ENCODE results near the gene UMPS.
A peak's percentile ranks its signal among the peaks of the same experiment; 100 is the strongest.

Gene UMPS

DNA sequence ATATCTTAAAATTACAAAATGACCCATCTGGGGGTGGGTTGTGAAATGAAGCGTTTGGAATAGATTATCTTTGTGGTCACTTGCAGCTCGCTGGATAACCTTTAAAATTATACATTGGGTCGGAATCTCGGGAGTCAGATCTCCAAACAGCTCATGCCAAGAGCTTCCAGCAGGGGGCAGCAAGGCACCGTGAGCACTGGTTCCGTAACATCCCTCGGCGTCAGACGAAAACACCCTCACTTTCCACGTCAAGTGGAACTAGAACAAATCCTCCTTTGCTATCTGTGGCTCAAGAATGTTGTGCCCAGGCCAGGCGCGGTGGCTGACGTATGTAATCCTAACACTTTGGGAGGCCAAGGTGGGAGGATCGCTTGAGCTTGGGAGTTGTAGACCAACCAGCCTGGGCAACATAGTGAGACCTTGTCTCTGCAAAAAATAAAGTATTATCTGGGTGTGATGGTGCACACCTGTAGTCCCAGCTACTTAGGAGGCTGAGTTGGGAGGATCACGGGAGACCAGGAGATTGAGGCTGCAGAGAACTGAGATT lies 31.1 kb downstream of the UMPS start:
- Histone ChIP-seq H3K4me3 (ENCODE audit: insufficient read depth, low read length, poor library complexity, severe bottlenecking) (no peak overlapping the region), H3K9me2 (replicated peaks; ENCODE audit: insufficient read depth, low read length) (no peaks in the 10 kb centered on the region), H3K4me2 (ENCODE audit: low read depth, low read length, poor library complexity, severe bottlenecking) (peak overlapping the region; percentile 45), H3K27me3 (ENCODE audit: low read length) (no peaks in the 10 kb centered on the region), H3K36me3 (ENCODE audit: low read length) (no peaks in the 10 kb centered on the region), H3K27ac (ENCODE audit: low read depth, low read length) (no peak overlapping the region), H4K20me1 (ENCODE audit: low read depth, low read length) (no peaks in the 10 kb centered on the region), H3K9ac (ENCODE audit: low read length) (0 out of 2 replicates have a peak overlapping the region, but pooled peaks have one; percentile 11), H3F3A (ENCODE audit: insufficient read depth) (no peaks in the 10 kb centered on the region), H3K79me2 (ENCODE audit: insufficient read depth, low read length) (no peaks in the 10 kb centered on the region), H3K9me3 (ENCODE audit: insufficient read depth, low read length) (no peaks in the 10 kb centered on the region), H2AFZ (ENCODE audit: low read depth, low read length, severe bottlenecking) (peak overlapping the region; percentile 64)
- TF ChIP-seq, protein P1, sequence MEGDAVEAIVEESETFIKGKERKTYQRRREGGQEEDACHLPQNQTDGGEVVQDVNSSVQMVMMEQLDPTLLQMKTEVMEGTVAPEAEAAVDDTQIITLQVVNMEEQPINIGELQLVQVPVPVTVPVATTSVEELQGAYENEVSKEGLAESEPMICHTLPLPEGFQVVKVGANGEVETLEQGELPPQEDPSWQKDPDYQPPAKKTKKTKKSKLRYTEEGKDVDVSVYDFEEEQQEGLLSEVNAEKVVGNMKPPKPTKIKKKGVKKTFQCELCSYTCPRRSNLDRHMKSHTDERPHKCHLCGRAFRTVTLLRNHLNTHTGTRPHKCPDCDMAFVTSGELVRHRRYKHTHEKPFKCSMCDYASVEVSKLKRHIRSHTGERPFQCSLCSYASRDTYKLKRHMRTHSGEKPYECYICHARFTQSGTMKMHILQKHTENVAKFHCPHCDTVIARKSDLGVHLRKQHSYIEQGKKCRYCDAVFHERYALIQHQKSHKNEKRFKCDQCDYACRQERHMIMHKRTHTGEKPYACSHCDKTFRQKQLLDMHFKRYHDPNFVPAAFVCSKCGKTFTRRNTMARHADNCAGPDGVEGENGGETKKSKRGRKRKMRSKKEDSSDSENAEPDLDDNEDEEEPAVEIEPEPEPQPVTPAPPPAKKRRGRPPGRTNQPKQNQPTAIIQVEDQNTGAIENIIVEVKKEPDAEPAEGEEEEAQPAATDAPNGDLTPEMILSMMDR (IDR thresholded peaks at IDR 0.05; ENCODE audit: insufficient read depth, low read length, poor library complexity, severe bottlenecking): peak; percentile 79
- TF ChIP-seq EZH2phosphoT487 (conservative IDR thresholded peaks at IDR 0.05; ENCODE audit: low read length): no peak

DNA sequence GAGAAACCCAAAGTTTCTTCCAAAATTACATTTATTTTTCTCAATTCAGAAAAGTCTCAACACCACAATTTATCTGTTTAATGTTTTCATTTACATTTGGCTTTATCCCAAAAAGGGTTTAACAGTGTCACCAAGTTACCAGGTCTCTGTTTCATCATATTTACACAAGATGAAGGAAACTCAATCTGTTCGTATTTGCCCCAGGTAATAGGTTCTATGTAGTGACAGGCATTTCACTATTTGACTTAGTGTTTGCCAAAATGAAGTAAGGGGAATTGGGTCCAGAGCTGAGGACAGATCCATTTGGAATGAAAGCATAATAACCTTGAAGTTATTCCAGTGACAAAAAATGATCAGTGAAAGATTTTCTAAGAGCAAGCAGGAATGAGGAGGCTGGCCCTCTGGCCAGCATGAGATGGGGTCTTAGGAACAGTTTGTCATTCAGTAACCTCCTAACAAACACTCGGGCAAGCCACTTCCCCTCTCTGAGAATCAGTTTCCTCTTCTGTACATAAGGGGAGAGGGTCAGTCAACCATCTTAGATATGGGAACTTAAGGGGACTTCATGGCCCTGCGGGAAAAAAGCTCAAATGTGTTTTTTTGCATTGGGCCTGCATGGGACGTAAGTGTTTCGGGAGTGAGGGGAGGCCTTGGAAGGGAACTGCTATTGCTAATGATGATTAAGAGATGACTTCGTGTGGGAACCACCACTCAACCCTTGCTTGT lies 31.8 kb downstream of the UMPS start:
- no peaks in the 10 kb centered on the region for H3K79me2 ChIP-seq (ENCODE audit: insufficient read depth, low read length)
- H3K4me2 ChIP-seq (ENCODE audit: low read depth, low read length, poor library complexity, severe bottlenecking): no peak overlapping the region
- no peaks in the 10 kb centered on the region for H3K9me2 ChIP-seq (replicated peaks; ENCODE audit: insufficient read depth, low read length)
- no peak overlapping the region for H3K4me3 ChIP-seq (ENCODE audit: insufficient read depth, low read length, poor library complexity, severe bottlenecking)
- TF ChIP-seq EZH2phosphoT487 (conservative IDR thresholded peaks at IDR 0.05; ENCODE audit: low read length): no peak
- TF ChIP-seq, protein P1 (IDR thresholded peaks at IDR 0.05; ENCODE audit: insufficient read depth, low read length, poor library complexity, severe bottlenecking): no peak
- no peak overlapping the region for H3K27ac ChIP-seq (ENCODE audit: low read depth, low read length)
- H2AFZ ChIP-seq (ENCODE audit: low read depth, low read length, severe bottlenecking): peak overlapping the region; percentile 64
- no peaks in the 10 kb centered on the region for H3K9me3 ChIP-seq (ENCODE audit: insufficient read depth, low read length)
- no peaks in the 10 kb centered on the region for H3F3A ChIP-seq (ENCODE audit: insufficient read depth)
- no peaks in the 10 kb centered on the region for H3K27me3 ChIP-seq (ENCODE audit: low read length)
- H3K9ac ChIP-seq (ENCODE audit: low read length): no peak overlapping the region
- no peaks in the 10 kb centered on the region for H4K20me1 ChIP-seq (ENCODE audit: low read depth, low read length)
- no peaks in the 10 kb centered on the region for H3K36me3 ChIP-seq (ENCODE audit: low read length)

DNA sequence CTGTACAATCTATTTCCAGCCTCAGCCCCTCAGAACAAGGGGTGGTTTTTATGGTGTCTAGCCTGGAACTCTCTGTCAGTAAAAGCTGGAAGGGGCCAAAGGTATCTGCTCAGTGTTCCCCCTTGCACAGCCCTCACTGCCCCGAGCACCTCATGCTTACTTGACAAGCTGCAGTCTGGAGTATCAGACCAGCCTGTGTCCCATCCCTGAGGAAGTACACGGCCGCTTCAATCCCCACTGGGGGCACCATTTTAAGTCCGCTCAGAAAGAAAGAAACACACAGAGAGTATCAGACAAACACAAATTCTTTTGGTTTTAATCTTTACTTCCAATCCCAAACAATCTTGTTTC lies 32.4 kb downstream of the UMPS start:
- Histone ChIP-seq H4K20me1 (ENCODE audit: low read depth, low read length) (no peaks in the 10 kb centered on the region), H3K36me3 (ENCODE audit: low read length) (no peaks in the 10 kb centered on the region), H3F3A (ENCODE audit: insufficient read depth) (no peaks in the 10 kb centered on the region), H3K79me2 (ENCODE audit: insufficient read depth, low read length) (no peaks in the 10 kb centered on the region), H3K27me3 (ENCODE audit: low read length) (no peaks in the 10 kb centered on the region), H3K4me3 (ENCODE audit: insufficient read depth, low read length, poor library complexity, severe bottlenecking) (no peak overlapping the region), H2AFZ (ENCODE audit: low read depth, low read length, severe bottlenecking) (no peak overlapping the region), H3K9me2 (replicated peaks; ENCODE audit: insufficient read depth, low read length) (no peaks in the 10 kb centered on the region), H3K4me2 (ENCODE audit: low read depth, low read length, poor library complexity, severe bottlenecking) (no peak overlapping the region), H3K27ac (ENCODE audit: low read depth, low read length) (no peak overlapping the region), H3K9ac (ENCODE audit: low read length) (no peak overlapping the region), H3K9me3 (ENCODE audit: insufficient read depth, low read length) (no peaks in the 10 kb centered on the region)
- no peak for TF ChIP-seq EZH2phosphoT487 (conservative IDR thresholded peaks at IDR 0.05; ENCODE audit: low read length)
- TF ChIP-seq, protein P1 (IDR thresholded peaks at IDR 0.05; ENCODE audit: insufficient read depth, low read length, poor library complexity, severe bottlenecking): no peak
